Neural cell (in vitro differentiated cells): ENCODE measurements around the gene LSM3.

Experiments used
- MXI1 ChIP-seq: fragments of 450-650 bp; conservative IDR thresholded peaks from 2 replicates; pipeline ENCODE4 v1.6.1; 2014; ENCODE audit warnings: antibody characterized with exemption, mild to moderate bottlenecking; ENCODE audit not compliant: poor library complexity, severe bottlenecking
- POLR2AphosphoS5 ChIP-seq: IDR thresholded peaks from 2 replicates; pipeline ENCODE4 v1.6.1; 2012
- TAF1 ChIP-seq: IDR thresholded peaks from 2 replicates; pipeline ENCODE4 v1.6.1; 2012; ENCODE audit warnings: low read depth
- TF ChIP-seq, protein P1 (sequence below): fragments of 450-650 bp; IDR thresholded peaks from 2 replicates; pipeline ENCODE4 v1.5.1; 2014; ENCODE audit warnings: antibody characterized with exemption, mild to moderate bottlenecking, moderate library complexity; ENCODE audit not compliant: poor library complexity, severe bottlenecking

DNA sequence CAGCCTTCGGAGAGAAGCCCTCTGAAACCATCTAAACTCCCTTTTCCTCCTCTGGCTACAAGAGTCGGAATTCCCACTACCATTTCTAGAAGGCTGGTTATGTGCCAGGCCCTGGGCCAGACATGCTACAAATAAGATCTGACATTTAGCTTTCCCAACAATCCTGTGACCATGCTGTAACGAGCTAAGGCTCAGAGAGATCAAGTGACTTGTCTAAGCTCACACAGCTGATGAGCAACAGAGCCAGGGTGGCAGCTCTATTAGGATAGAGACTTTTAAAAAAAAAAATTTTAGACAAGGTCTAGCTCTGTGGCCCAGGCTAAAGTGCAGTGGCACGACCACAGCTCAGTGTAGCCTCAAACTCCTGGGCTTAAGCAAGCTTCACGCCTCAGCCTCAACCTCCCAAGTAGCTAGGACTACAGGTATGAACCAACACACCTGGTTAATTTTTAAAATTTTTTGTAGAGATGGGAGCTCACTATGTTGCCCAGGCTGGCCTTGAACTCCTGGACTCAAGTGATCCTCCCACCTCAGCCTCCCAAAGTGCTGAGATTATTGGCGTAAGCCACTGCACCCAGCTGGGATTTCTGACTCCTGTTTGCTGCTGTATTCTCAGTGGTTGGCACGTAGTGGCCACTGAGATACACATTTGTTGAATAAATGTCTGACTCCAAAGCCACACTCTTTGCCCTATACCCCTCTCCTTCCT, 34.6 kb downstream of the LSM3 start:
- TF ChIP-seq, protein P1, sequence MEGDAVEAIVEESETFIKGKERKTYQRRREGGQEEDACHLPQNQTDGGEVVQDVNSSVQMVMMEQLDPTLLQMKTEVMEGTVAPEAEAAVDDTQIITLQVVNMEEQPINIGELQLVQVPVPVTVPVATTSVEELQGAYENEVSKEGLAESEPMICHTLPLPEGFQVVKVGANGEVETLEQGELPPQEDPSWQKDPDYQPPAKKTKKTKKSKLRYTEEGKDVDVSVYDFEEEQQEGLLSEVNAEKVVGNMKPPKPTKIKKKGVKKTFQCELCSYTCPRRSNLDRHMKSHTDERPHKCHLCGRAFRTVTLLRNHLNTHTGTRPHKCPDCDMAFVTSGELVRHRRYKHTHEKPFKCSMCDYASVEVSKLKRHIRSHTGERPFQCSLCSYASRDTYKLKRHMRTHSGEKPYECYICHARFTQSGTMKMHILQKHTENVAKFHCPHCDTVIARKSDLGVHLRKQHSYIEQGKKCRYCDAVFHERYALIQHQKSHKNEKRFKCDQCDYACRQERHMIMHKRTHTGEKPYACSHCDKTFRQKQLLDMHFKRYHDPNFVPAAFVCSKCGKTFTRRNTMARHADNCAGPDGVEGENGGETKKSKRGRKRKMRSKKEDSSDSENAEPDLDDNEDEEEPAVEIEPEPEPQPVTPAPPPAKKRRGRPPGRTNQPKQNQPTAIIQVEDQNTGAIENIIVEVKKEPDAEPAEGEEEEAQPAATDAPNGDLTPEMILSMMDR: no peak
- TF ChIP-seq MXI1 (no peak), TAF1 (no peak), POLR2AphosphoS5 (no peak)
